Gastrocnemius medialis (tissue), 4 donors: ENCODE measurements around the gene MADD.

Experiments
- POLR2A ChIP-seq, 2 donors: fragments of 450-650 bp; IDR thresholded peaks; one replicate each; pipeline ENCODE4 v1.6.1; 2017; ENCODE audit warnings: antibody characterized with exemption in 2 of 2, mild to moderate bottlenecking in 2 of 2, moderate library complexity in 2 of 2
- TF ChIP-seq, protein P1 (sequence below), 5 experiments: fragments of 450-650 bp in 3 of 5; fragments of 200-600 bp in 2 of 5; sonication (generic) in 2 of 5; IDR thresholded peaks in 4 of 5; conservative IDR thresholded peaks in 1 of 5; 1 replicate in 4 of 5; 2 replicates in 1 of 5; pipeline ENCODE4 v1.5.1; 2016 to 2019; ENCODE audit warnings: antibody characterized with exemption in 5 of 5, mild to moderate bottlenecking in 3 of 5, moderate library complexity in 3 of 5

DNA sequence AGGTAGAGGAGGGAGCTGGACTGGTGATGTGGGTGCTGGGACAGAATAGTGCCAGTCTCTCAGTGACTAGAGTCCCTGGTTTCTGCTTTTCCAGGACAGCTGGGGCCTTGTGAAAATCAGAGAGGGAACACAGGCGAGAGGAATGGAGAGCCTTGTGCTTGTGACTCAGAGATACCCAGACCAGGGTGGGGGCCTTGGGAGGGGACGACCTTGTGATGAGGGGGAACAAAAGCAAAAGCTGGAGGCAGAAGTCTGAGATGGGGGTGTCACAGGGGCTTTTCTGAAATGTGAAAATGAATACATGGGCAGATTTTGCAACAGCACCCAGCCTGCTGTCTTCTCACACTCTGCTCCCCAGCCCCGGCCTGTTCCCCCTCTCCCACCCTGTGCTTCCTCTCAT, 15.5 kb upstream of the MADD start:
- TF ChIP-seq POLR2A (IDR thresholded peaks at IDR 0.05), result no peak
- TF ChIP-seq, protein P1, sequence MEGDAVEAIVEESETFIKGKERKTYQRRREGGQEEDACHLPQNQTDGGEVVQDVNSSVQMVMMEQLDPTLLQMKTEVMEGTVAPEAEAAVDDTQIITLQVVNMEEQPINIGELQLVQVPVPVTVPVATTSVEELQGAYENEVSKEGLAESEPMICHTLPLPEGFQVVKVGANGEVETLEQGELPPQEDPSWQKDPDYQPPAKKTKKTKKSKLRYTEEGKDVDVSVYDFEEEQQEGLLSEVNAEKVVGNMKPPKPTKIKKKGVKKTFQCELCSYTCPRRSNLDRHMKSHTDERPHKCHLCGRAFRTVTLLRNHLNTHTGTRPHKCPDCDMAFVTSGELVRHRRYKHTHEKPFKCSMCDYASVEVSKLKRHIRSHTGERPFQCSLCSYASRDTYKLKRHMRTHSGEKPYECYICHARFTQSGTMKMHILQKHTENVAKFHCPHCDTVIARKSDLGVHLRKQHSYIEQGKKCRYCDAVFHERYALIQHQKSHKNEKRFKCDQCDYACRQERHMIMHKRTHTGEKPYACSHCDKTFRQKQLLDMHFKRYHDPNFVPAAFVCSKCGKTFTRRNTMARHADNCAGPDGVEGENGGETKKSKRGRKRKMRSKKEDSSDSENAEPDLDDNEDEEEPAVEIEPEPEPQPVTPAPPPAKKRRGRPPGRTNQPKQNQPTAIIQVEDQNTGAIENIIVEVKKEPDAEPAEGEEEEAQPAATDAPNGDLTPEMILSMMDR (IDR thresholded peaks at IDR 0.05 in 4 of 5, conservative IDR thresholded peaks at IDR 0.05 in 1 of 5), result no peak
